ENCODE results near the gene KRT39. TPM values are rescaled to one million over a fixed set of nuclear protein-coding genes. Genes with fewer than 3 reads are reported as not detected.

Gene KRT39
- total RNA-seq, 1 donor from 2014 or later = not detected

DNA sequence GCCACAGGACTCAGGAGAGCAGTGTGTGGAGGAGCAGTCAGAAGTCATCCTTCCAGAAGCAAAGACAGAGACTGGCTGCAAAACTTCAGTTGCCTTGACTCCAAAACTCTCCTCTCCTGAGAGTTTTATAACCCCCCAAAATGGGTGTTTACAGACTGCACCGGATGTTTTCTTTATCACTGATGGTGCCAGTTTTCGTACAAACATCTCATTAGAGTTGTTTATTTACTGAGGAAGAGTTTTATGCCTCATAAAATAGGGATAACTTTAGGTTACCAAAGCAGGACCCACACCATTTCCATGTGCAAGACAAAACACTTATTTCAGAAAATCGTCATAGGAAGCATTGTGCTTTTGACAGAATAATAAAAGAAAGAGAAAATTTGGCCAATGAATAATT is 17.5 kb upstream of the KRT39 start, which contains the start of gene KRT40:
KRT40 (minus strand) TSS at position 101 of the 400 bp plus-strand sequence; CDS start at position 48, 53 bp downstream.
- DNase-seq = no peak
- no peak within 1 kb of the TSS for H3K27ac ChIP-seq (replicated peaks)
- peaks cover 6% of the 10 kb centered on the region for H3K4me1 ChIP-seq
- no peak within 1 kb of the TSS for H3K4me3 ChIP-seq
- H3K36me3 ChIP-seq = no peaks in the 10 kb centered on the region
- no peaks in the 10 kb centered on the region for H3K9me3 ChIP-seq (replicated peaks)
- TF ChIP-seq, protein P1, sequence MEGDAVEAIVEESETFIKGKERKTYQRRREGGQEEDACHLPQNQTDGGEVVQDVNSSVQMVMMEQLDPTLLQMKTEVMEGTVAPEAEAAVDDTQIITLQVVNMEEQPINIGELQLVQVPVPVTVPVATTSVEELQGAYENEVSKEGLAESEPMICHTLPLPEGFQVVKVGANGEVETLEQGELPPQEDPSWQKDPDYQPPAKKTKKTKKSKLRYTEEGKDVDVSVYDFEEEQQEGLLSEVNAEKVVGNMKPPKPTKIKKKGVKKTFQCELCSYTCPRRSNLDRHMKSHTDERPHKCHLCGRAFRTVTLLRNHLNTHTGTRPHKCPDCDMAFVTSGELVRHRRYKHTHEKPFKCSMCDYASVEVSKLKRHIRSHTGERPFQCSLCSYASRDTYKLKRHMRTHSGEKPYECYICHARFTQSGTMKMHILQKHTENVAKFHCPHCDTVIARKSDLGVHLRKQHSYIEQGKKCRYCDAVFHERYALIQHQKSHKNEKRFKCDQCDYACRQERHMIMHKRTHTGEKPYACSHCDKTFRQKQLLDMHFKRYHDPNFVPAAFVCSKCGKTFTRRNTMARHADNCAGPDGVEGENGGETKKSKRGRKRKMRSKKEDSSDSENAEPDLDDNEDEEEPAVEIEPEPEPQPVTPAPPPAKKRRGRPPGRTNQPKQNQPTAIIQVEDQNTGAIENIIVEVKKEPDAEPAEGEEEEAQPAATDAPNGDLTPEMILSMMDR (IDR thresholded peaks at IDR 0.05; ENCODE audit: borderline replicate concordance) = no peak
- H3K27me3 ChIP-seq (ENCODE audit: low read depth) = peaks cover 89% of the 10 kb centered on the region
- intact Hi-C loops (cut with micrococcal nuclease) = no loop called here

DNA sequence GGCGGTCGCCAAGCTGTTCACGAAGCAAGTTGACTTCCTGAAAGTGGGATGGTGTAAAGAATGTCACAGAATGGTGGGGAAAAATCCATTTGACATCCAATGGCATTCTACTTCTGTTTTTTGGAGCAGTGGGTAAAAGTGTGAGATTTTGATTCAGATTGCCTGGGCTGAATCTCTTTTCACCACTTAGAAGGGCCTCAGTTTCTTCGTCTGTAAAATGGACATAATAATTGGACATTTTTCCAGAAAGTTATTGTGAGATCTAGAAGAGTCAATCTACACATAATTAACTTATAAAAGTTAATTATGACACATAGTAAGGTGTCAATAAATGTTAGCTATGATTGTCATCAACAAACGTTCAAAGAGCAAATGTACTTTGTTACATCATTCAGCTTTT is 14.4 kb upstream of the KRT39 start:
- intact Hi-C loops (cut with micrococcal nuclease) = no loop called here
- Histone ChIP-seq H3K27me3 (ENCODE audit: low read depth) (peaks cover 82% of the 10 kb centered on the region), H3K4me1 (peaks cover 6% of the 10 kb centered on the region), H3K4me3 (no peak overlapping the region), H3K9me3 (replicated peaks) (no peaks in the 10 kb centered on the region), H3K36me3 (no peaks in the 10 kb centered on the region), H3K27ac (replicated peaks) (no peak overlapping the region)
- TF ChIP-seq, protein P1 (IDR thresholded peaks at IDR 0.05; ENCODE audit: borderline replicate concordance) = no peak
- DNase-seq = no peak

GRCh38 chr17:40980596-40980995 is 13.8 kb upstream of the KRT39 start:
- Histone ChIP-seq H3K27ac (replicated peaks) (no peak overlapping the region), H3K9me3 (replicated peaks) (no peaks in the 10 kb centered on the region), H3K36me3 (no peaks in the 10 kb centered on the region), H3K4me3 (no peak overlapping the region), H3K27me3 (ENCODE audit: low read depth) (peaks cover 82% of the 10 kb centered on the region), H3K4me1 (peaks cover 6% of the 10 kb centered on the region)
- DNase-seq = no peak
- TF ChIP-seq, protein P1 (IDR thresholded peaks at IDR 0.05; ENCODE audit: borderline replicate concordance) = no peak
- intact Hi-C loops (cut with micrococcal nuclease) = no loop called here

DNA sequence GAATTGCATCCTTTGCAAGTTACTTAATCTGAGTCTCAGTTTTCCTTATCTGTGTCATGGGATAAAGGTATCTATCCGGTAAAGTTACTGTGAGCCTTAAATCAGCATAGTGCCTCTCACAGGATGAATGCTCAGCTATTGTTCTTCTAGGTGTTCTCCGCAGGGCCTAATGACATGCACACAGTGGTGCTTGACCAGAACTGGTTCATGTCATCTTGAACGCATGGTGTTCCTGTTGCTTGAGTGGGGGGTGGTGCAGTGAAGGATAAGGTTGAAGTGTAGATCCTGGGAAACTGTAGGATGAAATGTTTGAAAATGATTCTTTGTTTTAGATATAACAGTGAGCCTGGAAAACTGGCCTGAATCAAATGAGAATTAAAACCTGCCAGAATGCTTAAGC is 13.4 kb upstream of the KRT39 start:
- H3K27ac ChIP-seq (replicated peaks) = no peak overlapping the region
- H3K4me3 ChIP-seq = no peak overlapping the region
- no peak for DNase-seq
- peaks cover 6% of the 10 kb centered on the region for H3K4me1 ChIP-seq
- H3K36me3 ChIP-seq = no peaks in the 10 kb centered on the region
- peaks cover 83% of the 10 kb centered on the region for H3K27me3 ChIP-seq (ENCODE audit: low read depth)
- H3K9me3 ChIP-seq (replicated peaks) = no peaks in the 10 kb centered on the region
- intact Hi-C loops (cut with micrococcal nuclease) = no loop called here
- TF ChIP-seq, protein P1 (IDR thresholded peaks at IDR 0.05; ENCODE audit: borderline replicate concordance) = no peak

DNA sequence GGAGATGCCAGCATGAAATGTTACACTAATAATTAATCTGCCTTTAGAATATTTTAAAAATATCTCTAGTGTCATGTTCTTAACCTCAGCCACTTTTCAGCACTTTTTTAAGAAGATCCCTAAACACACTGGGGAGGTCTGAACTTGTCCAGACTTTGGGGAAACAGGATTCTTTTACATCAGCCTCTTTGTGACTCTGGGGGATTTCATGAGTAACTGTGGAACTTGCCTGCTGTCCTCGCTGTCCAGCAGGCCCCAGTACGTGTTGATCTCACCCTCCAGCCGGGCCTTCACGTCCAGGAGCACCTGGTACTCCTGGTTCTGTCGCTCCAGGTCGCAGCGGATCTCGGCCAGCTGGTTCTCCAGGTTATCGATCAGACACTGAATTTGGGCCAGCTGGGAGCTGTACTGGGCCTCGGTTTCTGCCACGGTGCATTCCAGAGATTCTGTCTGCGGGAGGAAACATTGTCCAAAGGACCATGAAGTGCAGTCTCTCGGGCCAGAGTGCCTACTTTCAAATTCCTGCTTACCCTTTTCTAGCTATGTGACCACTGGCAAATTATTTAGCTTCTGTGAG is 11.9 kb upstream of the KRT39 start:
- no peaks in the 10 kb centered on the region for H3K9me3 ChIP-seq (replicated peaks)
- no peaks in the 10 kb centered on the region for H3K36me3 ChIP-seq
- peaks cover 69% of the 10 kb centered on the region for H3K27me3 ChIP-seq (ENCODE audit: low read depth)
- no peak overlapping the region for H3K4me3 ChIP-seq
- H3K4me1 ChIP-seq = peaks cover 6% of the 10 kb centered on the region
- intact Hi-C loops (cut with micrococcal nuclease) = no loop called here
- no peak overlapping the region for H3K27ac ChIP-seq (replicated peaks)
- TF ChIP-seq, protein P1 (IDR thresholded peaks at IDR 0.05; ENCODE audit: borderline replicate concordance) = no peak
- DNase-seq = no peak

Data from left ventricle myocardium inferior (tissue), 1 donor.